IMR-90 (cell line): ENCODE results near the gene SH3BP2. TPM values are rescaled to one million over a fixed set of nuclear protein-coding genes. Genes with fewer than 3 reads are reported as not detected.
A peak's percentile ranks its signal among the peaks of the same experiment; 100 is the strongest.

Experiments
- ATAC-seq: fragments of 200-7000 bp; cut with Tn5 transposase; 2 replicates; pipeline ENCODE4 v1.9.1; 2020; ENCODE audit warnings: low read depth, mild to moderate bottlenecking, moderate library complexity
- BruUV-seq: library from RNA; stranded (reverse); fragments of 400-500 nt; replicated peaks from 2 replicates; lab custom pipeline; 2021; lab: Mats Ljungman, UMichigan
- CTCF ChIA-PET: fragments of 300-600 bp; formaldehyde crosslinking; extraction: SDS; loops from one replicate; lab custom pipeline; 2021; ENCODE audit warnings: antibody characterized with exemption; lab: Yijun Ruan, JAX
- POLR2A ChIA-PET: fragments of 300-600 bp; sonication (Branson Sonifier 250); formaldehyde crosslinking; loops from one replicate; lab custom pipeline; 2022; ENCODE audit warnings: antibody characterized with exemption; ENCODE audit not compliant: unreplicated experiment; lab: Charles Lee
- DNase-seq: peaks from one replicate; pipeline ENCODE4 v3.0.0; 2013
- H2AFZ ChIP-seq: replicated peaks from 2 replicates; pipeline ENCODE3; 2013; ENCODE audit warnings: low read length, mild to moderate bottlenecking; ENCODE audit not compliant: poor library complexity
- H2AK5ac ChIP-seq: 2 replicates; pipeline ENCODE4 v1.6.1; 2013; ENCODE audit warnings: low read depth, low read length, inconsistent platforms
- H2AK9ac ChIP-seq: replicated peaks from 2 replicates; pipeline ENCODE3; 2013; ENCODE audit warnings: mild to moderate bottlenecking, low read depth, low read length, moderate library complexity; ENCODE audit not compliant: poor library complexity
- H2BK120ac ChIP-seq: 2 replicates; pipeline ENCODE4 v1.6.1; 2013; ENCODE audit warnings: low read depth, low read length, inconsistent platforms
- H2BK15ac ChIP-seq: 3 replicates; pipeline ENCODE4 v1.6.1; 2013; ENCODE audit warnings: low read depth, low read length, inconsistent platforms
- H2BK20ac ChIP-seq: 2 replicates; pipeline ENCODE4 v1.6.1; 2013; ENCODE audit warnings: low read depth, mild to moderate bottlenecking, inconsistent platforms, low read length, moderate library complexity
- H2BK5ac ChIP-seq: 2 replicates; pipeline ENCODE4 v1.6.1; 2013; ENCODE audit warnings: mild to moderate bottlenecking, low read depth, low read length, inconsistent platforms; ENCODE audit not compliant: poor library complexity, severe bottlenecking
- H3K14ac ChIP-seq: replicated peaks from 2 replicates; pipeline ENCODE4 v1.6.1; 2013; ENCODE audit warnings: low read depth, low read length, inconsistent platforms
- H3K18ac ChIP-seq: 2 replicates; pipeline ENCODE4 v1.6.1; 2013; ENCODE audit warnings: low read depth, low read length, control low read depth
- H3K23ac ChIP-seq: 2 replicates; pipeline ENCODE4 v1.6.1; 2013; ENCODE audit warnings: low read depth, low read length, inconsistent platforms
- H3K27ac ChIP-seq: 2 replicates; pipeline ENCODE4 v1.5.1; 2013; ENCODE audit warnings: mild to moderate bottlenecking, control low read depth, low read length; ENCODE audit not compliant: insufficient read depth
- H3K27me3 ChIP-seq: 2 replicates; pipeline ENCODE4 v1.6.1; 2013; ENCODE audit warnings: low read length; ENCODE audit not compliant: control insufficient read depth, insufficient read depth
- H3K36me3 ChIP-seq: 2 replicates; pipeline ENCODE4 v1.6.1; 2013; ENCODE audit warnings: low read length, mixed read lengths; ENCODE audit not compliant: control insufficient read depth, insufficient read depth
- H3K4ac ChIP-seq: 2 replicates; pipeline ENCODE4 v1.6.1; 2013; ENCODE audit warnings: low read depth, low read length, inconsistent platforms
- H3K4me1 ChIP-seq: 2 replicates; pipeline ENCODE4 v1.6.1; 2013; ENCODE audit warnings: low read length, mixed read lengths; ENCODE audit not compliant: control insufficient read depth, insufficient read depth
- H3K4me2 ChIP-seq: 2 replicates; pipeline ENCODE4 v1.6.1; 2013; ENCODE audit warnings: low read depth, mild to moderate bottlenecking, control low read depth, low read length, moderate library complexity
- H3K4me3 ChIP-seq: 2 replicates; pipeline ENCODE4 v1.5.1; 2013; ENCODE audit warnings: low read depth, mild to moderate bottlenecking, control low read depth, low read length, moderate library complexity; ENCODE audit not compliant: insufficient read depth
- H3K56ac ChIP-seq: 2 replicates; pipeline ENCODE4 v1.6.1; 2013; ENCODE audit warnings: low read length, inconsistent platforms; ENCODE audit not compliant: insufficient read depth; ENCODE audit errors: extremely low read depth
- H3K79me1 ChIP-seq, 2 experiments: 2 replicates each; pipeline ENCODE4 v1.6.1; 2013; ENCODE audit warnings: low read length in 2 of 2, inconsistent platforms in 1 of 2, low read depth in 1 of 2
- H3K9ac ChIP-seq: 2 replicates; pipeline ENCODE4 v1.6.1; 2013; ENCODE audit warnings: low read depth, low read length, control low read depth
- H3K9me1 ChIP-seq: 2 replicates; pipeline ENCODE4 v1.6.1; 2013; ENCODE audit warnings: low read length, inconsistent platforms; ENCODE audit not compliant: insufficient read depth
- H3K9me3 ChIP-seq: 2 replicates; pipeline ENCODE4 v1.6.1; 2013; ENCODE audit warnings: low read length; ENCODE audit not compliant: control insufficient read depth, insufficient read depth
- H4K20me1 ChIP-seq: 2 replicates; pipeline ENCODE4 v1.6.1; 2013; ENCODE audit warnings: low read length, inconsistent platforms; ENCODE audit not compliant: insufficient read depth
- H4K5ac ChIP-seq: 2 replicates; pipeline ENCODE4 v1.6.1; 2013; ENCODE audit warnings: mild to moderate bottlenecking, low read depth, low read length, control low read depth
- H4K8ac ChIP-seq, 2 experiments: 2 replicates each; pipeline ENCODE4 v1.6.1; 2013; ENCODE audit warnings: low read depth in 2 of 2, low read length in 2 of 2, control low read depth in 1 of 2, inconsistent platforms in 1 of 2
- H4K91ac ChIP-seq: 2 replicates; pipeline ENCODE4 v1.6.1; 2013; ENCODE audit warnings: low read depth, low read length, inconsistent platforms; ENCODE audit not compliant: insufficient read depth
- BHLHE40 ChIP-seq: fragments of 150-350 bp; IDR thresholded peaks from 2 replicates; pipeline ENCODE4 v1.6.1; 2016; ENCODE audit warnings: mild to moderate bottlenecking, low read depth, low read length
- CEBPB ChIP-seq: IDR thresholded peaks from 2 replicates; pipeline ENCODE4 v1.6.1; 2012; ENCODE audit warnings: low read depth, low read length, improper control_type of control experiment
- CHD1 ChIP-seq: IDR thresholded peaks from 2 replicates; pipeline ENCODE4 v1.6.1; 2012; ENCODE audit warnings: low read depth, low read length, improper control_type of control experiment
- CTCF ChIP-seq: conservative IDR thresholded peaks from 2 replicates; pipeline ENCODE4 v1.5.1; 2012; ENCODE audit warnings: mild to moderate bottlenecking, low read depth, low read length, improper control_type of control experiment
- ELK1 ChIP-seq: fragments of 150-350 bp; IDR thresholded peaks from 2 replicates; pipeline ENCODE4 v1.6.1; 2016; ENCODE audit warnings: low read depth, mild to moderate bottlenecking, low read length, moderate library complexity, borderline replicate concordance
- FOS ChIP-seq: fragments of 150-350 bp; IDR thresholded peaks from 2 replicates; pipeline ENCODE4 v1.6.1; 2016; ENCODE audit warnings: low read depth, low read length
- MAFK ChIP-seq: IDR thresholded peaks from 2 replicates; pipeline ENCODE4 v1.6.1; 2012; ENCODE audit warnings: low read depth, low read length, improper control_type of control experiment
- MAZ ChIP-seq: IDR thresholded peaks from 2 replicates; pipeline ENCODE4 v1.6.1; 2012; ENCODE audit warnings: low read depth, mild to moderate bottlenecking, low read length, improper control_type of control experiment, moderate library complexity, borderline replicate concordance
- MXI1 ChIP-seq: IDR thresholded peaks from 2 replicates; pipeline ENCODE4 v1.6.1; 2012; ENCODE audit warnings: low read depth, mild to moderate bottlenecking, low read length, moderate library complexity, borderline replicate concordance
- NFE2L2 ChIP-seq: fragments of 150-350 bp; IDR thresholded peaks from 2 replicates; pipeline ENCODE4 v1.6.1; 2016; ENCODE audit warnings: low read depth, mild to moderate bottlenecking, low read length
- POLR2A ChIP-seq: IDR thresholded peaks from 2 replicates; pipeline ENCODE4 v1.6.1; 2012; ENCODE audit warnings: mild to moderate bottlenecking, low read depth, low read length
- RAD21 ChIP-seq: IDR thresholded peaks from 2 replicates; pipeline ENCODE4 v1.6.1; 2012; ENCODE audit warnings: low read length, improper control_type of control experiment
- RCOR1 ChIP-seq: IDR thresholded peaks from 2 replicates; pipeline ENCODE4 v1.6.1; 2012; ENCODE audit warnings: mild to moderate bottlenecking, low read length, improper control_type of control experiment; ENCODE audit not compliant: insufficient replicate concordance
- RFX5 ChIP-seq: IDR thresholded peaks from 2 replicates; pipeline ENCODE4 v1.8.0; 2012; ENCODE audit warnings: low read depth, mild to moderate bottlenecking, low read length, moderate library complexity
- SMC3 ChIP-seq: fragments of 150-350 bp; IDR thresholded peaks from 2 replicates; pipeline ENCODE4 v1.6.1; 2016; ENCODE audit warnings: low read depth, mild to moderate bottlenecking, antibody characterized with exemption, low read length, moderate library complexity
- USF2 ChIP-seq: fragments of 150-350 bp; IDR thresholded peaks from 2 replicates; pipeline ENCODE4 v1.6.1; 2017; ENCODE audit warnings: mild to moderate bottlenecking, antibody characterized with exemption, low read length, low read depth
- WGBS, 2 experiments: methylation state at CpG; one replicate each; pipeline versions ENCODE4 v1.1.5 to v1.1.7; 2013; ENCODE audit warnings: missing lambda C conversion rate in 2 of 2; ENCODE audit not compliant: insufficient read length in 1 of 2; ENCODE audit errors: extremely low coverage in 2 of 2; 5-methylcytosine and 5-hydroxymethylcytosine counted together
- dilution Hi-C: fragments of 300-500 bp; cut with HindIII; formaldehyde crosslinking; loops from one replicate; pipeline ENCODE4 v1.14.3; 2018; ENCODE audit warnings: low sequenced_read_pairs; ENCODE audit not compliant: unreplicated experiment
- in situ Hi-C: fragments of 300-500 bp; cut with MboI; formaldehyde crosslinking; loops from 3 replicates; pipeline ENCODE4 v1.14.3; 2019; ENCODE audit warnings: low sequenced_read_pairs, inconsistent platforms, mixed read lengths
- intact Hi-C: fragments of 100-400 bp; cut with micrococcal nuclease; formaldehyde crosslinking; loops from 2 replicates; pipeline ENCODE4 v1.10.0; 2022
- polyA plus RNA-seq, 3 experiments: library from polyadenylated mRNA; depleted of rRNA; stranded (reverse); fragments of >200 nt; gene quantifications; 2 replicates each; pipeline ENCODE4 v1.2.3, GENCODE V29; 2012; ENCODE audit warnings: low replicate concordance in 1 of 3
- total RNA-seq: library from RNA; depleted of rRNA; stranded (reverse); fragments of >200 nt; gene quantifications from 2 replicates; pipeline ENCODE4 v1.2.3, GENCODE V29; 2012

SH3BP2 gene
- total and polyA plus RNA-seq, 2 of the 4 experiments (the other 2 are of a cell fraction), result 9.0 to 37.2 TPM

GRCh38 chr4:2837904-2838496 is 45.1 kb downstream of the SH3BP2 start:
- H3K4me1 ChIP-seq, result peaks cover 9% of the 10 kb centered on the region
- peak overlapping the region; percentile 29; the same call in 1 of the 2 replicates for H2BK120ac ChIP-seq
- peaks cover 23% of the 10 kb centered on the region; the same call in 1 of the 2 replicates for H3K9me1 ChIP-seq
- peak overlapping the region; percentile 52 for H4K91ac ChIP-seq
- peak overlapping the region; percentile 18; the same call in 1 of the 2 replicates for H3K27ac ChIP-seq
- in situ Hi-C loops, result no loop called here
- BruUV-seq, result no TSS peak
- peaks cover 14 to 28% of the 10 kb centered on the region in 2 experiments for H3K79me1 ChIP-seq
- no CpG with 5 or more reads among the region's 8 CpGs for WGBS, 2 experiments
- H2AK9ac ChIP-seq, result peak overlapping the region; percentile 68
- POLR2A ChIA-PET, result no interaction called here
- H3K9me3 ChIP-seq, result no peaks in the 10 kb centered on the region
- H4K5ac ChIP-seq, result peak overlapping the region; percentile 23
- TF ChIP-seq ELK1 (no peak), MAZ (no peak), RFX5 (no peak), CHD1 (no peak), BHLHE40 (no peak), MXI1 (no peak), CEBPB (no peak), RCOR1 (no peak), USF2 (no peak), SMC3 (no peak), NFE2L2 (no peak), MAFK (no peak), POLR2A (no peak), FOS (no peak), RAD21 (no peak), CTCF (no peak)
- DNase-seq, result peak; percentile 39
- peaks cover 27% of the 10 kb centered on the region for H3K36me3 ChIP-seq
- no peak overlapping the region for H3K18ac ChIP-seq
- H3K4me2 ChIP-seq, result peak overlapping the region; percentile 50; the same call in 1 of the 2 replicates
- CTCF ChIA-PET, result no interaction called here
- peak; percentile 83 for ATAC-seq
- no peak overlapping the region for H3K4me3 ChIP-seq
- H4K8ac ChIP-seq, result peak overlapping the region; percentile 3 to 94
- intact Hi-C loops, result no loop called here
- H4K20me1 ChIP-seq, result no peaks in the 10 kb centered on the region; the same call in 1 of the 2 replicates
- H2BK5ac ChIP-seq, result peak overlapping the region; percentile 57
- peak overlapping the region; percentile 38 for H3K4ac ChIP-seq
- no peak overlapping the region for H2BK15ac ChIP-seq
- peak overlapping the region; percentile 71 for H3K23ac ChIP-seq
- H3K9ac ChIP-seq, result no peak overlapping the region
- dilution Hi-C loops, result no loop called here
- peak overlapping the region; percentile 20; the same call in 1 of the 2 replicates for H2BK20ac ChIP-seq
- no peak overlapping the region for H3K56ac ChIP-seq
- no peaks in the 10 kb centered on the region for H3K27me3 ChIP-seq
- H3K14ac ChIP-seq, result peak overlapping the region; percentile 88
- H2AK5ac ChIP-seq, result peak overlapping the region; percentile 69
- peak overlapping the region; percentile 73 for H2AFZ ChIP-seq
